Body of pancreas (tissue), 4 donors: ENCODE measurements around the gene ANKRD44.

Experiments used
- POLR2A ChIP-seq, 3 donors: fragments of 450-650 bp; IDR thresholded peaks; one replicate each; pipeline ENCODE4 v1.6.1; 2016; ENCODE audit warnings: antibody characterized with exemption in 3 of 3, mild to moderate bottlenecking in 2 of 3
- TF ChIP-seq, protein P1 (sequence below), 7 experiments: fragments of 450-650 bp in 4 of 7; fragments of 200-600 bp in 3 of 7; sonication (generic) in 3 of 7; IDR thresholded peaks; one replicate each; pipeline ENCODE4 v1.5.1; 2016 to 2019; ENCODE audit warnings: antibody characterized with exemption in 7 of 7

DNA sequence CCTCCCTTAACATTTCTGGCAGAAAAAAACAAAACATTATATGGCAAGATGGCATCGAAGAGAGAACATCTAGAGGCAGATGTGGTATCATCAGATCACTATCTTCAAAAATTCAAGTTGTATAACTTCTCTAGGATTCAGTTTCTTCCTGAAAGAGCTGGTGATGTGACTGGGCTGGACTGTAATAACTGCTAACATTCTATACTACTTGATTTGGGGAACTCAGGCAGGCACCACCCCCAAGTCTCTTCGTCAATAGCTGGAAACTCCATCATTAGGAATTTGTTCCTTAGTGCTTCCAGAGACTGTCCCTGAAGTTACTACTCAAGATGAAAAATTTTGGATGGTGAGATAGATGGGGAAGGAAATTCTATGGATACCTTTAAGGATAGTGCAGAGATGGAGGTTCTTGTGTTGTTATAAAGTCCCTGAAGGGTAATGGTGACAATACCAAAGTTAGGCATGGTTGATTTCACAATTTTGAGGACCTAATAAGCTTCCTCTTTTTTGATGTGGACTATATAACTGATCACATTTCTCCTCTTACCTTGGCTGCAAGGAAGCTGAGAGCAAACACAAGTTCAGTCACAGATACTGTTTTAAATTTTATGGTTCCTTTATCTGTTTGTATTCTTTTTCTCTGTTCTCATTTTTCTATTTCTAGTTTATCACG lies 324.9 kb downstream of the ANKRD44 start:
- TF ChIP-seq, protein P1, sequence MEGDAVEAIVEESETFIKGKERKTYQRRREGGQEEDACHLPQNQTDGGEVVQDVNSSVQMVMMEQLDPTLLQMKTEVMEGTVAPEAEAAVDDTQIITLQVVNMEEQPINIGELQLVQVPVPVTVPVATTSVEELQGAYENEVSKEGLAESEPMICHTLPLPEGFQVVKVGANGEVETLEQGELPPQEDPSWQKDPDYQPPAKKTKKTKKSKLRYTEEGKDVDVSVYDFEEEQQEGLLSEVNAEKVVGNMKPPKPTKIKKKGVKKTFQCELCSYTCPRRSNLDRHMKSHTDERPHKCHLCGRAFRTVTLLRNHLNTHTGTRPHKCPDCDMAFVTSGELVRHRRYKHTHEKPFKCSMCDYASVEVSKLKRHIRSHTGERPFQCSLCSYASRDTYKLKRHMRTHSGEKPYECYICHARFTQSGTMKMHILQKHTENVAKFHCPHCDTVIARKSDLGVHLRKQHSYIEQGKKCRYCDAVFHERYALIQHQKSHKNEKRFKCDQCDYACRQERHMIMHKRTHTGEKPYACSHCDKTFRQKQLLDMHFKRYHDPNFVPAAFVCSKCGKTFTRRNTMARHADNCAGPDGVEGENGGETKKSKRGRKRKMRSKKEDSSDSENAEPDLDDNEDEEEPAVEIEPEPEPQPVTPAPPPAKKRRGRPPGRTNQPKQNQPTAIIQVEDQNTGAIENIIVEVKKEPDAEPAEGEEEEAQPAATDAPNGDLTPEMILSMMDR (IDR thresholded peaks at IDR 0.05) = no peak
- TF ChIP-seq POLR2A (IDR thresholded peaks at IDR 0.05) = no peak
